ENCODE measurements around the gene ZNF382.

- TF ChIP-seq POU6F1 (CRISPR knock-in tag; IDR thresholded peaks at IDR 0.05; ENCODE audit: borderline replicate concordance, low read depth) (no peak), PATZ1 (CRISPR knock-in tag; IDR thresholded peaks at IDR 0.05; ENCODE audit: borderline replicate concordance) (no peak), ARNTL (CRISPR knock-in tag; IDR thresholded peaks at IDR 0.05; ENCODE audit: borderline replicate concordance, low read depth) (no peak)
Measured at GRCh38 chr19:36646746-36647145, 41.6 kb downstream of the ZNF382 start.

Measured in SK-N-SH treated with all-trans-retinoic acid at 6 μM for 48 hours (cell line).